Measurements from ENCODE around the gene KRTAP10-8. TPM values are rescaled to one million over a fixed set of nuclear protein-coding genes. Genes with fewer than 3 reads are reported as not detected.

KRTAP10-8 gene
- total RNA-seq, 1 experiment from 2014 or later: not detected

- CTCF ChIA-PET: no interaction called here
- no TSS peak for BruUV-seq (replicated peaks)
- no peak for DNase-seq
- peaks cover 81% of the 10 kb centered on the region for H3K27me3 Mint-ChIP-seq (ENCODE audit: unreplicated experiment)
- peaks cover 3% of the 10 kb centered on the region for H3K36me3 Mint-ChIP-seq (ENCODE audit: insufficient read depth, unreplicated experiment)
- no peaks in the 10 kb centered on the region for H3K4me1 Mint-ChIP-seq (ENCODE audit: low read depth, unreplicated experiment)
- no peak for TF ChIP-seq CTCF (IDR thresholded peaks at IDR 0.05; ENCODE audit: unreplicated experiment)
- no peak overlapping the region for H3K4me3 Mint-ChIP-seq (ENCODE audit: low read depth, unreplicated experiment)
- peaks cover 8% of the 10 kb centered on the region for H3K9me3 Mint-ChIP-seq (ENCODE audit: low read depth, unreplicated experiment)
- intact Hi-C loops (cut with micrococcal nuclease; ENCODE audit: unreplicated experiment): no loop called here
- no peak overlapping the region for H3K27ac Mint-ChIP-seq (ENCODE audit: unreplicated experiment)
Measured at GRCh38 chr21:44647222-44647552, 35.3 kb downstream of the KRTAP10-8 start.

GRCh38 chr21:44648557-44649311 is 36.9 kb downstream of the KRTAP10-8 start:
- intact Hi-C loops (cut with micrococcal nuclease; ENCODE audit: unreplicated experiment): no loop called here
- CTCF ChIA-PET: no interaction called here
- H3K36me3 Mint-ChIP-seq (ENCODE audit: insufficient read depth, unreplicated experiment): peaks cover 5% of the 10 kb centered on the region
- BruUV-seq (replicated peaks): no TSS peak
- no peak overlapping the region for H3K27ac Mint-ChIP-seq (ENCODE audit: unreplicated experiment)
- H3K27me3 Mint-ChIP-seq (ENCODE audit: unreplicated experiment): peaks cover 82% of the 10 kb centered on the region
- no peak for TF ChIP-seq CTCF (IDR thresholded peaks at IDR 0.05; ENCODE audit: unreplicated experiment)
- H3K4me1 Mint-ChIP-seq (ENCODE audit: low read depth, unreplicated experiment): no peaks in the 10 kb centered on the region
- no peak overlapping the region for H3K4me3 Mint-ChIP-seq (ENCODE audit: low read depth, unreplicated experiment)
- peaks cover 8% of the 10 kb centered on the region for H3K9me3 Mint-ChIP-seq (ENCODE audit: low read depth, unreplicated experiment)
- DNase-seq: no peak

- Mint-ChIP-seq H3K36me3 (ENCODE audit: insufficient read depth, unreplicated experiment) (peaks cover 7% of the 10 kb centered on the region), H3K27ac (ENCODE audit: unreplicated experiment) (no peak overlapping the region), H3K27me3 (ENCODE audit: unreplicated experiment) (peaks cover 83% of the 10 kb centered on the region), H3K4me1 (ENCODE audit: low read depth, unreplicated experiment) (no peaks in the 10 kb centered on the region), H3K4me3 (ENCODE audit: low read depth, unreplicated experiment) (no peak overlapping the region), H3K9me3 (ENCODE audit: low read depth, unreplicated experiment) (peaks cover 5% of the 10 kb centered on the region)
- intact Hi-C loops (cut with micrococcal nuclease; ENCODE audit: unreplicated experiment): no loop called here
- BruUV-seq (replicated peaks): no TSS peak
- CTCF ChIA-PET: no interaction called here
- no peak for TF ChIP-seq CTCF (IDR thresholded peaks at IDR 0.05; ENCODE audit: unreplicated experiment)
- no peak for DNase-seq
Measured at GRCh38 chr21:44649521-44650100, 37.7 kb downstream of the KRTAP10-8 start.

GRCh38 chr21:44650265-44650972 is 38.5 kb downstream of the KRTAP10-8 start:
- no peaks in the 10 kb centered on the region for H3K9me3 Mint-ChIP-seq (ENCODE audit: low read depth, unreplicated experiment)
- H3K36me3 Mint-ChIP-seq (ENCODE audit: insufficient read depth, unreplicated experiment): peaks cover 7% of the 10 kb centered on the region
- no peak overlapping the region for H3K4me3 Mint-ChIP-seq (ENCODE audit: low read depth, unreplicated experiment)
- peaks cover 80% of the 10 kb centered on the region for H3K27me3 Mint-ChIP-seq (ENCODE audit: unreplicated experiment)
- CTCF ChIA-PET: no interaction called here
- no TSS peak for BruUV-seq (replicated peaks)
- DNase-seq: no peak
- intact Hi-C loops (cut with micrococcal nuclease; ENCODE audit: unreplicated experiment): no loop called here
- H3K27ac Mint-ChIP-seq (ENCODE audit: unreplicated experiment): no peak overlapping the region
- no peak for TF ChIP-seq CTCF (IDR thresholded peaks at IDR 0.05; ENCODE audit: unreplicated experiment)
- no peaks in the 10 kb centered on the region for H3K4me1 Mint-ChIP-seq (ENCODE audit: low read depth, unreplicated experiment)

Measured in Calu3 (cell line).